A549 (cell line): ENCODE data around the gene PRTN3.

Experiments
- BHLHE40 ChIP-seq: IDR thresholded peaks from 2 replicates; pipeline ENCODE4 v1.6.1; 2012; ENCODE audit warnings: low read depth, low read length, inconsistent platforms
- CHD4 ChIP-seq: fragments of 200-600 bp; sonication (generic); IDR thresholded peaks from 2 replicates; pipeline ENCODE4 v1.6.1; 2016; ENCODE audit warnings: antibody characterized with exemption, mild to moderate bottlenecking, borderline replicate concordance
- CTCF ChIP-seq: fragments of >200 bp; sonication (Bioruptor Twin); formaldehyde crosslinking; IDR thresholded peaks from 3 replicates; pipeline ENCODE4 v1.5.1; 2016
- MAFK ChIP-seq: fragments of 450-650 bp; IDR thresholded peaks from 2 replicates; pipeline ENCODE4 v1.6.1; 2014; ENCODE audit not compliant: partially characterized antibody
- POLR2A ChIP-seq: IDR thresholded peaks from 2 replicates; pipeline ENCODE4 v1.6.1; 2012; ENCODE audit warnings: mild to moderate bottlenecking, low read length
- POLR2AphosphoS2 ChIP-seq: conservative IDR thresholded peaks from 2 replicates; pipeline ENCODE4 v1.6.1; 2012; ENCODE audit warnings: low read length, improper control_type of control experiment, inconsistent platforms
- RAD21 ChIP-seq, 2 experiments: fragments of >200 bp in 1 of 2; sonication (Bioruptor Twin) in 1 of 2; formaldehyde crosslinking in 1 of 2; IDR thresholded peaks in 1 of 2; conservative IDR thresholded peaks in 1 of 2; 2 replicates in 1 of 2; 3 replicates in 1 of 2; pipeline ENCODE4 v1.6.1; 2012 to 2018; ENCODE audit warnings: inconsistent platforms in 1 of 2

GRCh38 chr19:861141-861755 lies 20.4 kb downstream of the PRTN3 start:
- TF ChIP-seq CTCF (no peak), BHLHE40 (no peak), POLR2AphosphoS2 (no peak), CHD4 (no peak), POLR2A (no peak), RAD21 (conservative IDR thresholded peaks at IDR 0.05 in 1 of 2, IDR thresholded peaks at IDR 0.05 in 1 of 2) (no peak), MAFK (no peak)
